CD4-positive, alpha-beta T cell treated with Interleukin-6 at 100 ng/mL for 8 hours (primary cell): ENCODE results near the gene ELMO1.

Source experiments
- DNase-seq: peaks from one replicate; pipeline ENCODE4 v3.0.0-alpha.2; 2020; ENCODE audit warnings: mixed read lengths, low spot score

ELMO1 gene

GRCh38 chr7:37119296-37119860 is 329.3 kb downstream of the ELMO1 start:
- no peak for DNase-seq

DNA sequence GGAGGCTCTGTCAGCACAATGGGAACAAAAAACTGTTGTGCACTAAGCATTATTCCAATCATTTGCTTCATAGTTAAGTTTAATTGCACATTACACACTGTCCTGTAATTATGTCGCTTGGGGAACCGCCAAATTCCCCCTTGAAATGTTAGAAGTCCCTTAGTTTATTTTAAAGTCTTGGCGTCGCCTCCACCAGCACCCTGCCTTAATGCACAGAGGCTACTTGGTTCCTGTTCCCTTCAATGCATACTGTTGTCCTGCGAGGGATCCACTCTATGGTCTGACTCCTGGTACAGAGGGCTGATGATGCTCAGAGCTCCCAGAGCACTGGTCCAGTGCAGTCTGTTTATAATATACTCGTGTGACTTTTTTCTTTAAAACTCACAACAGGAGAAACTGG is 330.7 kb downstream of the ELMO1 start:
- DNase-seq = no peak

GRCh38 chr7:37117292-37117691 is 331.4 kb downstream of the ELMO1 start:
- DNase-seq = no peak

DNA sequence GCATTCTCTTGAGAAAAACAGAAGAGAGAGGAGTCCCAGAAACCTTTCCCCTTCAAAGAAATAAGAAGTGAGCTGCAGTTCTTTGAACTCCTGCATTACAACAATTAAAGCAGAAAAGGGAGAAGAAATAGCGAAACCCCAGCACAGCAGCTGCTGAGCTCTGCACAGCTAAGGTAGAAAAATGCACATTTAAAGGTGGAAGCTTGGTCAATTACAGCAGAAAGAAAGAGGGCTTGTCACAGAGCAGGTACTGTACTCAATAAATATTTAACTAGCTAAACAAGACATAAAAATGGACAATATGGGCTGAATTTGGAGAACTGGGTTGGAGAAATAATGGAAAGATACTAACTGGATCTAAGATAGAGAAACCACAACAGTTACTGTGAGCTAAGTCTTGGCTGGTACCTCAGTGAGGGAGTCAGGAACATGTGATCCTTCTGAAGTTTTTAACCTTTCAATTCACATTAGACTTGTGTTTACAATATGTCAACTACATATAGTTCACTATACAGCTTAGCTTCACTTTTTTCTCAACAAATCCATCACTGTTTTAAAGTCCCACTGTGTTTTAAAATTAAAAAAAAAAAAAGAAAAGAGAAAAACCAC is 332.5 kb downstream of the ELMO1 start:
- DNase-seq = no peak

- no peak for DNase-seq
Measured at GRCh38 chr7:37113661-37114355, 334.9 kb downstream of the ELMO1 start.

GRCh38 chr7:37112876-37113275 is 335.8 kb downstream of the ELMO1 start:
- no peak for DNase-seq

GRCh38 chr7:37112218-37112617 is 336.4 kb downstream of the ELMO1 start:
- DNase-seq = no peak

- no peak for DNase-seq
Measured at GRCh38 chr7:37111459-37111858, 337.2 kb downstream of the ELMO1 start.

DNA sequence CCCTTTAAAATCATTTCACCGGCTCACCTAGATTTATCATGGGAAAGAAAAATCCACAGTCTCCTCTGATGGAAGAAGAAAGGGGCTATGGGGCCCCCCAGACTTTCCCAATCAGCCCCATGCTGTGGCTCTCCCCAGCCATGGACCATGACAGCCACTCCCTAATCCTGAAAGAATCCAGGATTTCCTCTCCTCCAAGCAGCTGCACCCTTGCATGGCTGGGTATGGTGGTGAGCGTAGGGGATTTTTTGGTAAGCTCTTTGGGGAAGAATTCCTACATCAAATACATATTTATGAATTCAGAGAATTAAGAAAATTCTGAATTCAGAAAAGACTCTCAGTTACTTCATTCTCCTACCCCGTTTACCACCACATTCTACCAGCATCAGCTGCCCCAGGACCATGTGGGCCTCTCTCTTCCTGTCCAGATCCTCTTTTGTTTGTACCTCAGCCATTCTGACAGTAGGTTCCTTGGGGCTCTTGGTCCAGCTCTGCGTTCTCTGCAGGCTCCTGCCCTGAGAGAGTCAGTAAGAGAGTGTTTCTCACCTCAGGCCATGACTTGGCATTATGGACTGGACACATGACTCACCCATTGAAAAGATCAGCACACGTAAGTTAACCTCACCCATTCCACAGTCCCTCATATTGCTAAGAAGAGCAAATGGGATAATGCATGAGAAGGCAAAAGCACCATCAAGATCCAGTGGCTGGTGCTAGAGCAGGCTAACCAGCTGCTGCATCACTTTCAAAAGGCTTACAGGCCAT is 337.8 kb downstream of the ELMO1 start:
- DNase-seq = no peak

GRCh38 chr7:37109843-37110242 is 338.8 kb downstream of the ELMO1 start:
- DNase-seq = no peak

GRCh38 chr7:37109016-37109683 is 339.5 kb downstream of the ELMO1 start:
- no peak for DNase-seq

- DNase-seq = no peak
Measured at GRCh38 chr7:37108615-37109014, 340.0 kb downstream of the ELMO1 start.

GRCh38 chr7:37107047-37107750 is 341.5 kb downstream of the ELMO1 start:
- DNase-seq = no peak

DNA sequence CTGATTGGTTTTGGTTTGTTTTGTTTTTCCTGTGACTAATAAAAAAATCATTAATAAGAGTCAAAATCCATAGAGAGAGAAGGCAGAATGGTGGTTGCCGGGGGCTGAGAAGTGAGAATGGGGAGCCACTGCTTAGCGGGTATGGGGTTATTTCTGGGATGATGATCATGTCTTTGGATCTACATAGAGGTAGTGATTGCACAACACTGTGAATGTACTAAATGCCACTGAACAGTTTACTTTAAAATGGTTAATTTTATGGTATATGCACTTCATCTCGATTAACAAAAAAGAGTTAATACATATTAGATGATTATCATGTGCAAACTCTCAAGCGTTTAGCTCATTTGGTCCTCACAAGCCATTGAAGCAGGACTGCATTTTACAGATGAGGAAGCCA is 342.9 kb downstream of the ELMO1 start:
- no peak for DNase-seq

GRCh38 chr7:37104822-37105518 is 343.7 kb downstream of the ELMO1 start:
- DNase-seq = no peak

DNA sequence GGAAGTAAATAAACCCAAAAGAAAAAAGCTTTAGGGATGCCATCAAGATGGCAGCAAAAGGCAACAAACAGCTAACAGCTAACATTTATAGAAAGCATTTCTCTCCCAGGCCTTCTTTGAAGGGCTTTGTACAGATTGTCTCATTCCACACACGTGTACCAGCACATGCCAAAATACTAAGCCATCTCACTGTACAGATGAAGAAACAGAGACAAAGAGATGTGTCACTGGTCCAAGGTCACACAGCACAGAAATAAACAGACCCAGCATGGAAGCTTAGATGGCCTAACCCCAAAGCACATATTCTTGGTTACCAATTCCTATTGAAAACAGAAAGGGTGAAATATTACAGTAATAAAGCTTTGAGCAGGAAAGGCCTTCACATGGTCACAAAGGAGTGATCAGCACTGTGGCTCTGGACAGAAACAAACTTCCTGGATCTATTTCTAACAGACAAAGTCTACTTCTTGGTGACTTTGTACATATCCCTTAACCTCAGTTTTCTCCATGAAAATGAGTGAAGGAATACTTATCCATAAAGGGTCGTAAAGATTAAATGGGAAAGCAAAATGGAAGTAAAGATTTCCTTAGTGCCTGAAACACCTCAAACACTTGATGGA is 346.0 kb downstream of the ELMO1 start:
- DNase-seq = no peak

DNA sequence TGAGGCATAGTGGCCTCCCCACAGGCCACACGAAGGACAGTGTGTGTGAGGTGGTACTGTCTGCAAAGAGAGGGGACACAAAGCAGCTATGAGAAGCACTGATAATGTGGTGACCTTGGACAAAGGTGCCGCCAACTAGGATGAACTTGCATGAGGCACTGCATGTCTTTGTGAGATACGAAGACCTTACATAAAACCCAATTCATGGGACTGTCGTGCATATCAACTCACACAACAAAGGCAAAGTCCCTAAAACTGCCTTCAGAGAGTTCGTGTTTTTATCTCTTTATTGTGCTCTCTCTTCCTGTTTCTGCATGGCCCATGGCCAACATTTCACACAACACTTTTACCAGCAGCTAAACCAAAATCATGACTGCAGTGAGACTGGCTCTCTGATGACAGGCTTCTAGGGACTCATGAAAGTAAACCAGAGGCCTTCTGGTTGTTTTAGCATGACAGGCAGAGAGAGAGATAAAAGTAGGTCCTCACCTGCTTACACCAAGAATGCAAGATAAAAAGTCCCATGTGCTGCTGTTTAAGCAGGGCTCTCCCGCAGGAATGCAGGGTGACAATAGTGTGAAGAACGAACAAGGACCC is 347.8 kb downstream of the ELMO1 start:
- peak; percentile 5 for DNase-seq

DNA sequence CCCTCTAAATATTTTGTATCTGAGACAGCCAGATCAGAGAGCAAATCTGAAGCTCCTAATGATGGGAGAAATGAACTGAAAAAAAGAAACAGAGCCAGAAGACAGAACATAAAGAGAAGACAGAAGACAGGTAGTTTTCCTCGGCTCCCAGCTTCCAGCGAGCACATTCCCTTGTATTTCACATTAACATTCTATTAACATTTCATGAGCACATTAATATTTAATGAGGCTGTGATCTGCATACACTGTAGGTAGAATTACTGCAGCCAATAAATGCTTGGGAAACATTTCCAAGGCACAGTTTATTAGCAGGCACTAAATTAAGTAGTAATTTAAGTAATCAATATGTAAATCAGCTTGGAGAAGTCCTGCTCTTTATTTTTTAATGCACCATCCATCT is 349.9 kb downstream of the ELMO1 start:
- DNase-seq = no peak

DNA sequence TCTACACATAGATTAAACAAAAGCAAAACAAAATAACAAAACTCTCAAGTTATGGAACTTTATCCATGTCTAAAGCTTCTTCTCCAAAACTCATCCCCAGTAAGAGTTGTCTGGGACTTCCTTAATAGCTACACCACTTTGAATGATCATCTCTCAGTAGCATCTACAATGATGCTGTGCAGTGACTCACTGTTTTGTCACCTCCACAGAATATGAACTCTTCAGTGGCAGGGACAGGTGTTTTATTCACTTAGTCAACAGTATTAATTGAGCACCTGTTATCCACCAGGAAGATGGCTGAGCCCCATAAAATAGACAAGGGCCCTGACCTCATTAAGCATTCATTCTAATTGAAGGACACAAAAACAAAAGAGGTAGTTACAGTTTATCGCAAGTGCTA is 350.7 kb downstream of the ELMO1 start:
- no peak for DNase-seq

DNA sequence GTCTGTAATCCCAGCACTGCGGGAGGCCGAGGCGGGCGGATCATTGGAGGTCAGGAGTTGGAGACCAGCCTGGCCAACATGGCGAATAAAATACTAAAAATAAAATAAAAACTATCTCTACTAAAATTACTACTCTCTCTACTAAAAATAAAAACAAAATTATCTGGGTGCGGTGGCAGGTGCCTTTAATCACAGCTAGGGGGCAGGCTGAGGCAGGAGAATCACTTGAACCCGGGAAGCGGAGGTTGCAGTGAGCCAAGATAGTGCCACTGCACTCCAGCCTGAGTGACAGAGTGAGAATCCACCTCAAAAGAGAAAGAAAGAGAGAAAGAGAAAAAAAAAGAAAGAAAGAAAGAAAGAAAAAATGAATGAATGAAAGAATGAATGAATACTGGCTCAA is 351.4 kb downstream of the ELMO1 start:
- DNase-seq = no peak
